Kidney glomerular epithelial cell (primary cell): ENCODE results near the gene GALNT11.

Experiments used
- DNase-seq: peaks from one replicate; lab custom pipeline; 2025; lab: John Stamatoyannopoulos, UW

The GALNT11 gene

GRCh38 chr7:152148706-152149105, 123.2 kb downstream of the GALNT11 start:
- DNase-seq = no peak

- DNase-seq = no peak
These were observed 123.9 kb downstream of the GALNT11 start for GRCh38 chr7:152149363-152149762.

- no peak for DNase-seq
These were observed 126.8 kb downstream of the GALNT11 start for GRCh38 chr7:152152267-152152666.

- DNase-seq = no peak
These were observed 133.5 kb downstream of the GALNT11 start for GRCh38 chr7:152158801-152159587.

- no peak for DNase-seq
These were observed 135.7 kb downstream of the GALNT11 start for GRCh38 chr7:152161171-152161570.

- DNase-seq = no peak
These were observed 136.8 kb downstream of the GALNT11 start for GRCh38 chr7:152162287-152162686.
